ENCODE data around the gene MFRP. TPM values are rescaled to one million over a fixed set of nuclear protein-coding genes. Genes with fewer than 3 reads are reported as not detected.

Gene MFRP
- total RNA-seq, 1 experiment from 2014 or later = not detected

GRCh38 chr11:119335655-119336543 lies 10.6 kb downstream of the MFRP start (continued):
- TF ChIP-seq, protein P1, sequence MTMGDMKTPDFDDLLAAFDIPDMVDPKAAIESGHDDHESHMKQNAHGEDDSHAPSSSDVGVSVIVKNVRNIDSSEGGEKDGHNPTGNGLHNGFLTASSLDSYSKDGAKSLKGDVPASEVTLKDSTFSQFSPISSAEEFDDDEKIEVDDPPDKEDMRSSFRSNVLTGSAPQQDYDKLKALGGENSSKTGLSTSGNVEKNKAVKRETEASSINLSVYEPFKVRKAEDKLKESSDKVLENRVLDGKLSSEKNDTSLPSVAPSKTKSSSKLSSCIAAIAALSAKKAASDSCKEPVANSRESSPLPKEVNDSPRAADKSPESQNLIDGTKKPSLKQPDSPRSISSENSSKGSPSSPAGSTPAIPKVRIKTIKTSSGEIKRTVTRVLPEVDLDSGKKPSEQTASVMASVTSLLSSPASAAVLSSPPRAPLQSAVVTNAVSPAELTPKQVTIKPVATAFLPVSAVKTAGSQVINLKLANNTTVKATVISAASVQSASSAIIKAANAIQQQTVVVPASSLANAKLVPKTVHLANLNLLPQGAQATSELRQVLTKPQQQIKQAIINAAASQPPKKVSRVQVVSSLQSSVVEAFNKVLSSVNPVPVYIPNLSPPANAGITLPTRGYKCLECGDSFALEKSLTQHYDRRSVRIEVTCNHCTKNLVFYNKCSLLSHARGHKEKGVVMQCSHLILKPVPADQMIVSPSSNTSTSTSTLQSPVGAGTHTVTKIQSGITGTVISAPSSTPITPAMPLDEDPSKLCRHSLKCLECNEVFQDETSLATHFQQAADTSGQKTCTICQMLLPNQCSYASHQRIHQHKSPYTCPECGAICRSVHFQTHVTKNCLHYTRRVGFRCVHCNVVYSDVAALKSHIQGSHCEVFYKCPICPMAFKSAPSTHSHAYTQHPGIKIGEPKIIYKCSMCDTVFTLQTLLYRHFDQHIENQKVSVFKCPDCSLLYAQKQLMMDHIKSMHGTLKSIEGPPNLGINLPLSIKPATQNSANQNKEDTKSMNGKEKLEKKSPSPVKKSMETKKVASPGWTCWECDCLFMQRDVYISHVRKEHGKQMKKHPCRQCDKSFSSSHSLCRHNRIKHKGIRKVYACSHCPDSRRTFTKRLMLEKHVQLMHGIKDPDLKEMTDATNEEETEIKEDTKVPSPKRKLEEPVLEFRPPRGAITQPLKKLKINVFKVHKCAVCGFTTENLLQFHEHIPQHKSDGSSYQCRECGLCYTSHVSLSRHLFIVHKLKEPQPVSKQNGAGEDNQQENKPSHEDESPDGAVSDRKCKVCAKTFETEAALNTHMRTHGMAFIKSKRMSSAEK (CRISPR knock-in tag; IDR thresholded peaks at IDR 0.05; ENCODE audit: borderline replicate concordance) = no peak
- no peak for TF ChIP-seq ZNF263 (CRISPR knock-in tag; IDR thresholded peaks at IDR 0.05; ENCODE audit: low read depth)
- TF ChIP-seq ZNF317 (CRISPR knock-in tag; IDR thresholded peaks at IDR 0.05; ENCODE audit: borderline replicate concordance, low read depth) = peak; percentile 89
- TF ChIP-seq, protein P2, sequence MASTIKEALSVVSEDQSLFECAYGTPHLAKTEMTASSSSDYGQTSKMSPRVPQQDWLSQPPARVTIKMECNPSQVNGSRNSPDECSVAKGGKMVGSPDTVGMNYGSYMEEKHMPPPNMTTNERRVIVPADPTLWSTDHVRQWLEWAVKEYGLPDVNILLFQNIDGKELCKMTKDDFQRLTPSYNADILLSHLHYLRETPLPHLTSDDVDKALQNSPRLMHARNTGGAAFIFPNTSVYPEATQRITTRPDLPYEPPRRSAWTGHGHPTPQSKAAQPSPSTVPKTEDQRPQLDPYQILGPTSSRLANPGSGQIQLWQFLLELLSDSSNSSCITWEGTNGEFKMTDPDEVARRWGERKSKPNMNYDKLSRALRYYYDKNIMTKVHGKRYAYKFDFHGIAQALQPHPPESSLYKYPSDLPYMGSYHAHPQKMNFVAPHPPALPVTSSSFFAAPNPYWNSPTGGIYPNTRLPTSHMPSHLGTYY (CRISPR knock-in tag; IDR thresholded peaks at IDR 0.05) = no peak
- TF ChIP-seq SMAD4 (CRISPR knock-in tag; IDR thresholded peaks at IDR 0.05) = no peak
- TF ChIP-seq ESRRA (CRISPR knock-in tag; IDR thresholded peaks at IDR 0.05; ENCODE audit: borderline replicate concordance) = no peak
- no peak for TF ChIP-seq ZNF396 (CRISPR knock-in tag; IDR thresholded peaks at IDR 0.05; ENCODE audit: borderline replicate concordance)
- TF ChIP-seq, protein P3, sequence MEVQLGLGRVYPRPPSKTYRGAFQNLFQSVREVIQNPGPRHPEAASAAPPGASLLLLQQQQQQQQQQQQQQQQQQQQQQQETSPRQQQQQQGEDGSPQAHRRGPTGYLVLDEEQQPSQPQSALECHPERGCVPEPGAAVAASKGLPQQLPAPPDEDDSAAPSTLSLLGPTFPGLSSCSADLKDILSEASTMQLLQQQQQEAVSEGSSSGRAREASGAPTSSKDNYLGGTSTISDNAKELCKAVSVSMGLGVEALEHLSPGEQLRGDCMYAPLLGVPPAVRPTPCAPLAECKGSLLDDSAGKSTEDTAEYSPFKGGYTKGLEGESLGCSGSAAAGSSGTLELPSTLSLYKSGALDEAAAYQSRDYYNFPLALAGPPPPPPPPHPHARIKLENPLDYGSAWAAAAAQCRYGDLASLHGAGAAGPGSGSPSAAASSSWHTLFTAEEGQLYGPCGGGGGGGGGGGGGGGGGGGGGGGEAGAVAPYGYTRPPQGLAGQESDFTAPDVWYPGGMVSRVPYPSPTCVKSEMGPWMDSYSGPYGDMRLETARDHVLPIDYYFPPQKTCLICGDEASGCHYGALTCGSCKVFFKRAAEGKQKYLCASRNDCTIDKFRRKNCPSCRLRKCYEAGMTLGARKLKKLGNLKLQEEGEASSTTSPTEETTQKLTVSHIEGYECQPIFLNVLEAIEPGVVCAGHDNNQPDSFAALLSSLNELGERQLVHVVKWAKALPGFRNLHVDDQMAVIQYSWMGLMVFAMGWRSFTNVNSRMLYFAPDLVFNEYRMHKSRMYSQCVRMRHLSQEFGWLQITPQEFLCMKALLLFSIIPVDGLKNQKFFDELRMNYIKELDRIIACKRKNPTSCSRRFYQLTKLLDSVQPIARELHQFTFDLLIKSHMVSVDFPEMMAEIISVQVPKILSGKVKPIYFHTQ (CRISPR knock-in tag; IDR thresholded peaks at IDR 0.05) = no peak

DNA sequence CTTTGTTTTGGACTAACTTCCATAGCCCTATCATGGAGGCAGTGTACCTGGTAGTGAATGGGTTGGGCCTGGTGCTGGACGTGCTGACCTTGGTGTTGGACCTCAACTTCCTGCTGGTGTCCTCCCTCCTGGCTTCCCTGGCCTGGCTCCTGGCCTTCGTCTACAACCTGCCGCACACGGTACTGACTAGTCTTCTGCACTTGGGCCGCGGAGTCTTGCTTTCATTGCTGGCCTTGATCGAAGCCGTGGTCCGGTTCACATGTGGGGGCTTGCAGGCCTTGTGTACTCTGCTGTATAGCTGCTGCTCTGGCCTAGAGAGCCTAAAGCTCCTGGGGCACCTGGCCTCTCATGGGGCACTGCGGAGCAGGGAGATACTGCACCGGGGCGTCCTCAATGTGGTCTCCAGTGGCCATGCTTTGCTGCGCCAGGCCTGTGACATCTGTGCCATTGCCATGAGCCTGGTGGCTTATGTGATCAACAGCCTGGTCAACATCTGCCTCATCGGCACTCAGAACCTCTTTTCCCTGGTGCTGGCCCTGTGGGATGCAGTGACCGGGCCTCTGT lies 11.3 kb downstream of the MFRP start:
- no peaks in the 10 kb centered on the region for H3K9me3 Mint-ChIP-seq
- peaks cover 13% of the 10 kb centered on the region for H3K27me3 Mint-ChIP-seq (ENCODE audit: low read depth)
- H3K4me3 Mint-ChIP-seq = peak overlapping the region; percentile 100
- POLR2A ChIA-PET = no interaction called here
- peaks cover 45% of the 10 kb centered on the region for H3K4me1 Mint-ChIP-seq
- ATAC-seq = no peak
- H3K27ac Mint-ChIP-seq = peak overlapping the region; percentile 100
- H3K36me3 Mint-ChIP-seq = peaks cover 7% of the 10 kb centered on the region
- DNase-seq (ENCODE audit: low spot score) = no peak
- no peak for TF ChIP-seq NFE2L1 (CRISPR knock-in tag; IDR thresholded peaks at IDR 0.05)
- no peak for TF ChIP-seq HMGA2 (CRISPR knock-in tag; IDR thresholded peaks at IDR 0.05)
- TF ChIP-seq ZNF416 (CRISPR knock-in tag; IDR thresholded peaks at IDR 0.05) = no peak
- no peak for TF ChIP-seq TEAD4 (CRISPR knock-in tag; IDR thresholded peaks at IDR 0.05)
- TF ChIP-seq ZNF423 (CRISPR knock-in tag; IDR thresholded peaks at IDR 0.05) = no peak
- no peak for TF ChIP-seq NR2C2 (CRISPR knock-in tag; IDR thresholded peaks at IDR 0.05)
- no peak for TF ChIP-seq GABPB1 (CRISPR knock-in tag; IDR thresholded peaks at IDR 0.05)
- TF ChIP-seq, protein P4, sequence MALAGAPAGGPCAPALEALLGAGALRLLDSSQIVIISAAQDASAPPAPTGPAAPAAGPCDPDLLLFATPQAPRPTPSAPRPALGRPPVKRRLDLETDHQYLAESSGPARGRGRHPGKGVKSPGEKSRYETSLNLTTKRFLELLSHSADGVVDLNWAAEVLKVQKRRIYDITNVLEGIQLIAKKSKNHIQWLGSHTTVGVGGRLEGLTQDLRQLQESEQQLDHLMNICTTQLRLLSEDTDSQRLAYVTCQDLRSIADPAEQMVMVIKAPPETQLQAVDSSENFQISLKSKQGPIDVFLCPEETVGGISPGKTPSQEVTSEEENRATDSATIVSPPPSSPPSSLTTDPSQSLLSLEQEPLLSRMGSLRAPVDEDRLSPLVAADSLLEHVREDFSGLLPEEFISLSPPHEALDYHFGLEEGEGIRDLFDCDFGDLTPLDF (CRISPR knock-in tag; IDR thresholded peaks at IDR 0.05) = no peak
- CTCF ChIA-PET = interaction anchor here (0.8 to 2.5 kb wide), 2 partner anchors 13 to 21 kb away, joined by 3 to 48 read pairs; no protein-coding TSS in a partner anchor
